Measurements from ENCODE around the gene LAMA2. TPM values are rescaled to one million over a fixed set of nuclear protein-coding genes. Genes with fewer than 3 reads are reported as not detected.

Gene LAMA2
- polyA plus RNA-seq, 3 donors = not detected

- H3K9me3 Mint-ChIP-seq = no peaks in the 10 kb centered on the region
Observed at GRCh38 chr6:129486327-129486726, 603.4 kb downstream of the LAMA2 start.

GRCh38 chr6:129488313-129488712 lies 605.4 kb downstream of the LAMA2 start:
- Histone ChIP-seq H3K9ac (ENCODE audit: insufficient read depth, low read length, poor library complexity, severe bottlenecking) (no peak overlapping the region), H2AFZ (ENCODE audit: insufficient read depth, low read depth, low read length, poor library complexity, severe bottlenecking) (no peak overlapping the region), H3K9me3 (replicated peaks in 1 of 2; ENCODE audit: control insufficient read depth in 1 of 2, insufficient read depth in 1 of 2, low read length in 2 of 2) (no peaks in the 10 kb centered on the region), H3K27me3 (ENCODE audit: control insufficient read depth in 2 of 2, insufficient read depth in 2 of 2, low read length in 2 of 2) (no peaks in the 10 kb centered on the region), H3K27ac (ENCODE audit: low read depth in 1 of 2, low read length in 2 of 2) (no peak overlapping the region), H3K36me3 (replicated peaks in 1 of 2; ENCODE audit: control insufficient read depth in 1 of 2, insufficient read depth in 2 of 2, low read length in 2 of 2) (no peaks in the 10 kb centered on the region), H3K4me2 (replicated peaks; ENCODE audit: extremely low read depth, low read length, poor library complexity, severe bottlenecking) (no peak overlapping the region), H3K4me3 (replicated peaks in 1 of 3; ENCODE audit: low read depth in 2 of 3, low read length in 3 of 3) (no peak overlapping the region), H3K4me1 (ENCODE audit: control insufficient read depth in 1 of 2, insufficient read depth in 2 of 2, low read length in 2 of 2) (peaks cover 18 to 19% of the 10 kb centered on the region in 2 donors), H3K79me2 (ENCODE audit: insufficient read depth, low read length) (no peaks in the 10 kb centered on the region), H4K20me1 (ENCODE audit: insufficient read depth, low read length) (no peaks in the 10 kb centered on the region)
- H3K27ac Mint-ChIP-seq = no peak overlapping the region
- H3K36me3 Mint-ChIP-seq = peaks cover 0 to 3% of the 10 kb centered on the region in 2 donors
- H3K9me3 Mint-ChIP-seq = no peaks in the 10 kb centered on the region
- no peaks in the 10 kb centered on the region for H3K27me3 Mint-ChIP-seq (ENCODE audit: low read depth in 3 of 3)
- DNase-seq = no peak
- intact Hi-C loops (cut with micrococcal nuclease) = no loop called here
- no peak for TF ChIP-seq CTCF (IDR thresholded peaks at IDR 0.05)
- no CpG with 5 or more reads among the region's 2 CpGs for WGBS (ENCODE audit: insufficient coverage)
- H3K4me3 Mint-ChIP-seq = no peak overlapping the region
- peaks cover 21% of the 10 kb centered on the region for H3K4me1 Mint-ChIP-seq

More at GRCh38 chr6:129486327-129486726, 603.4 kb downstream of the LAMA2 start:
- Histone ChIP-seq H3K9ac (ENCODE audit: insufficient read depth, low read length, poor library complexity, severe bottlenecking) (no peak overlapping the region), H3K4me3 (replicated peaks in 1 of 3; ENCODE audit: low read depth in 2 of 3, low read length in 3 of 3) (no peak overlapping the region), H3K9me3 (replicated peaks in 1 of 2; ENCODE audit: control insufficient read depth in 1 of 2, insufficient read depth in 1 of 2, low read length in 2 of 2) (no peaks in the 10 kb centered on the region), H3K27me3 (ENCODE audit: control insufficient read depth in 2 of 2, insufficient read depth in 2 of 2, low read length in 2 of 2) (no peaks in the 10 kb centered on the region), H3K4me2 (replicated peaks; ENCODE audit: extremely low read depth, low read length, poor library complexity, severe bottlenecking) (no peak overlapping the region), H3K4me1 (ENCODE audit: control insufficient read depth in 1 of 2, insufficient read depth in 2 of 2, low read length in 2 of 2) (peaks cover 12 to 13% of the 10 kb centered on the region in 2 donors), H3K36me3 (replicated peaks in 1 of 2; ENCODE audit: control insufficient read depth in 1 of 2, insufficient read depth in 2 of 2, low read length in 2 of 2) (no peaks in the 10 kb centered on the region), H3K27ac (ENCODE audit: low read depth in 1 of 2, low read length in 2 of 2) (no peak overlapping the region), H3K79me2 (ENCODE audit: insufficient read depth, low read length) (no peaks in the 10 kb centered on the region), H2AFZ (ENCODE audit: insufficient read depth, low read depth, low read length, poor library complexity, severe bottlenecking) (no peak overlapping the region), H4K20me1 (ENCODE audit: insufficient read depth, low read length) (no peaks in the 10 kb centered on the region)
- Mint-ChIP-seq H3K27me3 (ENCODE audit: low read depth in 3 of 3) (no peaks in the 10 kb centered on the region), H3K4me3 (no peak overlapping the region), H3K4me1 (peaks cover 17% of the 10 kb centered on the region), H3K36me3 (peaks cover 0 to 3% of the 10 kb centered on the region in 2 donors), H3K27ac (no peak overlapping the region)
- intact Hi-C loops (cut with micrococcal nuclease) = no loop called here
- TF ChIP-seq CTCF (IDR thresholded peaks at IDR 0.05) = no peak
- WGBS (ENCODE audit: insufficient coverage) = 60% methylated on average over 2 of the region's 8 CpGs
- DNase-seq = no peak
